NT2/D1 (cell line): ENCODE data around the gene SPDYE18.
"Not testable (repeated sequence)": the region's sequence is repeated elsewhere in the genome, so short reads cannot be mapped to it uniquely, and the experiment has no call there.

Experiments
- DNase-seq: peaks from one replicate; pipeline ENCODE4 v3.0.0-alpha.2; 2011; ENCODE audit warnings: low read depth, low spot score
- H3K27me3 ChIP-seq: 2 replicates; pipeline ENCODE4 v1.6.0; 2011; ENCODE audit warnings: mild to moderate bottlenecking; ENCODE audit not compliant: insufficient read length, insufficient read depth
- H3K36me3 ChIP-seq: 2 replicates; pipeline ENCODE4 v1.6.1; 2011; ENCODE audit warnings: mild to moderate bottlenecking, low read length, mixed read lengths; ENCODE audit not compliant: insufficient read depth, insufficient read length
- H3K4me1 ChIP-seq: 2 replicates; pipeline ENCODE4 v1.5.1; 2011; ENCODE audit not compliant: insufficient read depth, insufficient read length
- H3K4me3 ChIP-seq: 2 replicates; pipeline ENCODE4 v1.5.1; 2011; ENCODE audit warnings: low read depth; ENCODE audit not compliant: insufficient read length
- H3K9ac ChIP-seq: 2 replicates; pipeline ENCODE4 v1.6.0; 2011; ENCODE audit warnings: low read depth; ENCODE audit not compliant: insufficient read length
- H3K9me3 ChIP-seq: 2 replicates; pipeline ENCODE4 v1.5.1; 2011; ENCODE audit warnings: mild to moderate bottlenecking, low read length; ENCODE audit not compliant: insufficient read depth

Gene SPDYE18

DNA sequence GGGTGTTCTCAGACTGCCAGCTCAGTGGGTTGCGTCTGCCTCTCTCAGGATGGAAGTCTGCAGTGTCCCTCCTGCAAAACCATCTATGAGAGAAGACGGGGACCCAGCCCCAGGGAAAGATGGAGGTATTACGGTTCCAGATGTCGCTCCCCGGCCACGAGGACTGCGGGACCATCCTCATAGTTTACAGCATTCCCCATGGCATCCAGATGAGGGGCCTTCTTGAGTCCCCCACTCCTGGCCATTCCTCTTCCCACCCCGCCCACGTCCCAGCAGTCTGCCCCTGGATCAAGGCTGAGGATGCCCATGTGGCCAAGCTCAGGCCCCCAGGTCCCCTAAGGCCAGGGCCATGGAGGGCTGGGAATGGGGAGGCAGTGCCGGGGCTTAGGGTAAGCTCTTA lies 59.1 kb downstream of the SPDYE18 start:
- H3K9ac ChIP-seq, H3K4me1 ChIP-seq, DNase-seq, H3K9me3 ChIP-seq, H3K27me3 ChIP-seq, H3K36me3 ChIP-seq, H3K4me3 ChIP-seq: not testable (repeated sequence)

DNA sequence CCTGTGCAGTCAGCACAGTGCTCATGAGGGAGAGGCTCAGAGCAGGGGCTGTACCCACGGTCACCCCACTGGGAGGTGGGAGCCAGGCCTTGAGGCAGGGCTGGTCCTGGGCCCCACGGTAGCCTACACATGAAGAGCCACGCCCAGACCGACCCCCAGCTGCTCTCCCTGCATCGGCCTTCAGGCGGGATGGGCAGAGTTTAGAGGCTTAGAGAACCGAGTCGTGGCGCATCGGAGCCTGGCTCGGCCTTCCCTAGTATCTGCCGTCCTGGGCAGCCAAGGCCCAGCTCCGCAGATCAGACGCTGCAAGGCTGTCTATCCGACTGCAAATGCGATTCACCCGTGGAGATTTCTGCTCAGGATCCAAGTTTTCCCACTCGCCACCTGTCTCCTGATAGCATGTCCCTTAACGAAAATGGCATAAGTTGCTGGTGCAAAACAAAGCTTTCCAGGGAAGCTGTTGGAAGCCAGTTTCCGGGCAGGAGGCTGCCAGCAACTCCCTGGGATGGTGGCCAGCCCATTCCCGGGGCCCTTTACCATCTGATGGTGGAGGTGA lies 59.6 kb downstream of the SPDYE18 start:
- DNase-seq, H3K9ac ChIP-seq, H3K36me3 ChIP-seq, H3K4me3 ChIP-seq, H3K4me1 ChIP-seq, H3K9me3 ChIP-seq, H3K27me3 ChIP-seq: not testable (repeated sequence)

DNA sequence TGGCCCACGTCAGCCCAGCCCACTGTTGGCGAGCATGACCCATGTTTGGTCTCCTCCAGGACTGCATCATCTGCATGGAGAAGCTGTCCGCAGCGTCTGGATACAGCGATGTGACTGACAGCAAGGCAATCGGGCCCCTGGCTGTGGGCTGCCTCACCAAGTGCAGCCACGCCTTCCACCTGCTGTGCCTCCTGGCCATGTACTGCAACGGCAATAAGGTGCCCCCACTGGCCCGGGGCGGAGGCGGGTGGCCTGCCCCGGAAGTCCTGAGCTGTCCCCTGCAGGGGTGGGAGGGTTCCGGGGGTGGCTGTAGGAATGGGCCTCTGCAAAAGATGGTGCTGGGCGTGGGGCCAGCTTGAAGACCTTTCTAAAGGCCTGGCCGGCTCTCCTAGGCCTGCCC lies 60.3 kb downstream of the SPDYE18 start:
- not testable (repeated sequence) for H3K36me3 ChIP-seq, DNase-seq, H3K9me3 ChIP-seq, H3K4me3 ChIP-seq, H3K4me1 ChIP-seq, H3K9ac ChIP-seq, H3K27me3 ChIP-seq
